Cardiac atrium fibroblast (primary cell): Measurements from ENCODE around the gene RUNDC3A. TPM values are rescaled to one million over a fixed set of nuclear protein-coding genes. Genes with fewer than 3 reads are reported as not detected.

Source experiments
- total RNA-seq: library from RNA; depleted of rRNA; stranded (reverse); fragments of >200 nt; gene quantifications from 2 replicates; pipeline ENCODE4 v1.2.3, GENCODE V29; 2015

Gene RUNDC3A
- total RNA-seq = not detected in 2 replicates

GRCh38 chr17:44308320-44308818 is at the start of gene RUNDC3A:
Gene RUNDC3A, plus strand, starts transcription at chr17:44308601. Its CDS starts 232 bp downstream, at chr17:44308833.

GRCh38 chr17:44267818-44268490 is 40.4 kb upstream of the RUNDC3A start, which contains the start of gene SLC4A1:
Gene SLC4A1, minus strand, starts transcription at chr17:44268135. Its CDS starts 5,269 bp downstream, at chr17:44262866.

GRCh38 chr17:44324571-44325275 is 16.3 kb downstream of the RUNDC3A start, which contains the start of gene SLC25A39:
Gene SLC25A39, minus strand, starts transcription at chr17:44324823. Its CDS starts 1,261 bp downstream, at chr17:44323562.

GRCh38 chr17:44344939-44345453 is 36.6 kb downstream of the RUNDC3A start, which contains the start of gene GRN:
Gene GRN, plus strand, starts transcription at chr17:44345302. Its CDS starts 3,863 bp downstream, at chr17:44349165.

GRCh38 chr17:44363613-44364159 is 55.3 kb downstream of the RUNDC3A start, which contains the start of gene FAM171A2:
Gene FAM171A2, minus strand, starts transcription at chr17:44363853. Its CDS starts 139 bp downstream, at chr17:44363714.

Other genes with a start within 250 kb of the RUNDC3A start
- gene LSM12, start 241.9 kb upstream of the RUNDC3A start, total RNA-seq = 45.7 and 49.6 TPM in 2 replicates
- gene G6PC3, start 237.9 kb upstream of the RUNDC3A start, total RNA-seq = 52.3 and 55.6 TPM in 2 replicates
- 21.1 and 24.4 TPM in 2 replicates for gene HDAC5, start 185.0 kb upstream of the RUNDC3A start, total RNA-seq
- 1.3 and 3.1 TPM in 2 replicates for gene HROB, start 166.7 kb upstream of the RUNDC3A start, total RNA-seq
- gene ASB16, start 137.9 kb upstream of the RUNDC3A start, total RNA-seq = not detected in 2 replicates
- 25.8 and 31.8 TPM in 2 replicates for gene TMUB2, start 121.6 kb upstream of the RUNDC3A start, total RNA-seq
- gene ATXN7L3, start 108.7 kb upstream of the RUNDC3A start, total RNA-seq = 47.6 and 62.3 TPM in 2 replicates
- gene UBTF, start 88.9 kb upstream of the RUNDC3A start, total RNA-seq = 31.4 and 44.9 TPM in 2 replicates
- not detected in 2 replicates for gene SLC4A1, start 40.5 kb upstream of the RUNDC3A start, total RNA-seq
- 73.1 and 90.6 TPM in 2 replicates for gene SLC25A39, start 16.2 kb downstream of the RUNDC3A start, total RNA-seq
- gene GRN, start 36.7 kb downstream of the RUNDC3A start, total RNA-seq = 488 and 490 TPM in 2 replicates
- 1.6 and 7.2 TPM in 2 replicates for gene FAM171A2, start 55.3 kb downstream of the RUNDC3A start, total RNA-seq
- 0.54 TPM in 1 of 2 replicates, not detected in the other for gene ITGA2B, start 81.0 kb downstream of the RUNDC3A start, total RNA-seq
- 13.0 and 13.2 TPM in 2 replicates for gene GPATCH8, start 194.8 kb downstream of the RUNDC3A start, total RNA-seq
- 3.4 and 8.8 TPM in 2 replicates for gene FZD2, start 248.9 kb downstream of the RUNDC3A start, total RNA-seq